ENCODE results near the gene CIITA.
A peak's percentile ranks its signal among the peaks of the same experiment; 100 is the strongest.
"Not testable (repeated sequence)": the region's sequence is repeated elsewhere in the genome, so short reads cannot be mapped to it uniquely, and the experiment has no call there.

Gene CIITA, protein sequence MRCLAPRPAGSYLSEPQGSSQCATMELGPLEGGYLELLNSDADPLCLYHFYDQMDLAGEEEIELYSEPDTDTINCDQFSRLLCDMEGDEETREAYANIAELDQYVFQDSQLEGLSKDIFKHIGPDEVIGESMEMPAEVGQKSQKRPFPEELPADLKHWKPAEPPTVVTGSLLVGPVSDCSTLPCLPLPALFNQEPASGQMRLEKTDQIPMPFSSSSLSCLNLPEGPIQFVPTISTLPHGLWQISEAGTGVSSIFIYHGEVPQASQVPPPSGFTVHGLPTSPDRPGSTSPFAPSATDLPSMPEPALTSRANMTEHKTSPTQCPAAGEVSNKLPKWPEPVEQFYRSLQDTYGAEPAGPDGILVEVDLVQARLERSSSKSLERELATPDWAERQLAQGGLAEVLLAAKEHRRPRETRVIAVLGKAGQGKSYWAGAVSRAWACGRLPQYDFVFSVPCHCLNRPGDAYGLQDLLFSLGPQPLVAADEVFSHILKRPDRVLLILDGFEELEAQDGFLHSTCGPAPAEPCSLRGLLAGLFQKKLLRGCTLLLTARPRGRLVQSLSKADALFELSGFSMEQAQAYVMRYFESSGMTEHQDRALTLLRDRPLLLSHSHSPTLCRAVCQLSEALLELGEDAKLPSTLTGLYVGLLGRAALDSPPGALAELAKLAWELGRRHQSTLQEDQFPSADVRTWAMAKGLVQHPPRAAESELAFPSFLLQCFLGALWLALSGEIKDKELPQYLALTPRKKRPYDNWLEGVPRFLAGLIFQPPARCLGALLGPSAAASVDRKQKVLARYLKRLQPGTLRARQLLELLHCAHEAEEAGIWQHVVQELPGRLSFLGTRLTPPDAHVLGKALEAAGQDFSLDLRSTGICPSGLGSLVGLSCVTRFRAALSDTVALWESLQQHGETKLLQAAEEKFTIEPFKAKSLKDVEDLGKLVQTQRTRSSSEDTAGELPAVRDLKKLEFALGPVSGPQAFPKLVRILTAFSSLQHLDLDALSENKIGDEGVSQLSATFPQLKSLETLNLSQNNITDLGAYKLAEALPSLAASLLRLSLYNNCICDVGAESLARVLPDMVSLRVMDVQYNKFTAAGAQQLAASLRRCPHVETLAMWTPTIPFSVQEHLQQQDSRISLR

GRCh38 chr16:10876799-10877341 lies at the start of gene CIITA:
CIITA (plus strand) TSS chr16:10877202; CDS start chr16:10877331, 129 bp downstream.
- no peak for DNase-seq

DNA sequence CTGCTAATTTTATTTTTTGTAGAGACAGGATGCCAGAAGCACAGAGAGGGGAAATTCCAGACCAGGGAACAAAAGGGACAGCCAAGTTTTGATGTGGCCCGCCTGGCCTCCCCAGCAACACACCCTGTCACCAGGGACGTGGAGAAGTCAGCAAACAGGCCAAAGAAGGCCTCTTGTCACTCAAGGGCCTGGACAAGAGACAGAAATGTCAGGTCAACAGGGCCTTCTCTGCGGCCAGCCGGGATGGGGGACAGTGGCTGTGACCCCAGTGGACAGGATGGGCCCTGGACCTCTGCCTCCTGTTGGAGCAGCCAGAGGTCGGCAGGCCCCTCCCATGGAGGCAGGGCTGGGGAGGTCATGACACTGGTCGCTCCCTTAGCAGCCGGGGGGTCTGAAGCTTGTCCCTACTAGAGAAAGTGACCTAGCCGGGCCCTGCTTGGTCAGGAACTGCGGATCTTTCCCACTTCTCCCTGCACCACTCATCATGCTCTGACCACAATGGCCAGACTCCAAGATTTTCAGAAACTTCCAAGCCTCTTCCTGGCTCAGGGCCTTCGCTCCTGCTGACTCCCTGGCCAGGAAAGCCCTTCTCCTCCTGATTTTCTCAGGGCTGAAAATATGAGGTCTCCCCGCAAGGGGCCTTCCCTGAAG lies 49.2 kb upstream of the CIITA start:
- peak; percentile 39 for DNase-seq

GRCh38 chr16:10828851-10829366 lies 48.1 kb upstream of the CIITA start:
- DNase-seq = peak; percentile 72

- DNase-seq = not testable (repeated sequence)
Observed at GRCh38 chr16:10829390-10830098, 47.5 kb upstream of the CIITA start.

DNA sequence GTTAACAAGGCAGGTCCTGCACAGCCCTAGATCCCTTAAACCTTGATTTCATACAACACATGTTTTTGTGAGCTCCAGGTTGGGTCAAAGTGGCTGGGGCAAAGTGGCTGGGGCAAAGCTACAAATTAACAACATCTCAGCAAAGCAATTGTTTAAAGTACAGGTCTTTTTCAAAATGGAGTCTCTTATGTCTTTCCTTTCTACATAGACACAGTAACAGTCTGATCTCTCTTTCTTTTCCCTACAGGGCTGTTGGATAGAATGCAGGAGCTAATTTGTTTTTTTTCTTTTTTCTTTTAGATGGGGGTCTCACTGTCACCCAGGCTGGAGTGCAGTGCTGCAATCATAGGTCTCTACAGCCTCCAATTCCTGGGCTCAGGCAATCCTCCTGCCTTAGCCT lies 46.8 kb upstream of the CIITA start:
- DNase-seq = not testable (repeated sequence)

GRCh38 chr16:10831894-10832886 lies 44.8 kb upstream of the CIITA start:
- DNase-seq = no peak

GRCh38 chr16:10833271-10833670 lies 43.7 kb upstream of the CIITA start:
- no peak for DNase-seq

- DNase-seq = no peak
Observed at GRCh38 chr16:10834130-10834529, 42.9 kb upstream of the CIITA start.

DNA sequence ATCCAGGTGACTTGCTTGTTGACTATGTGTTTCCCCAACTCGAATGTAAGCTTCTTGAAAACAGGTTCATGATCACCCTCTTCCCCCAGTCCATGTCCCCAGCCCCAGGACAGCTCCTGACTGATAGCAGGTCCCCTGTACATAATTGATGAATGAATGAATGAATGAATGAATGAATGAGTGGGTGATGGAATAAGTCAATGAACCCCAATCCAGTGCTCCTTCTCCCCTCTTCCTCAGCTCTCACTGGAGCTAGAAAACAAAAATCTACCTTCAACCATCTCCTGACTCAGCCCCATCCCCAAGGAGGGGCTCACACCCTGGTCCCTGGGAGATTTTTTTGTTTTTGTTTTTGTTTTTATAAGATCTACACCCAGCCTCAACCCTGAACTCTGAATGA lies 42.2 kb upstream of the CIITA start:
- DNase-seq = no peak

- DNase-seq = no peak
Observed at GRCh38 chr16:10835281-10835931, 41.6 kb upstream of the CIITA start.

DNA sequence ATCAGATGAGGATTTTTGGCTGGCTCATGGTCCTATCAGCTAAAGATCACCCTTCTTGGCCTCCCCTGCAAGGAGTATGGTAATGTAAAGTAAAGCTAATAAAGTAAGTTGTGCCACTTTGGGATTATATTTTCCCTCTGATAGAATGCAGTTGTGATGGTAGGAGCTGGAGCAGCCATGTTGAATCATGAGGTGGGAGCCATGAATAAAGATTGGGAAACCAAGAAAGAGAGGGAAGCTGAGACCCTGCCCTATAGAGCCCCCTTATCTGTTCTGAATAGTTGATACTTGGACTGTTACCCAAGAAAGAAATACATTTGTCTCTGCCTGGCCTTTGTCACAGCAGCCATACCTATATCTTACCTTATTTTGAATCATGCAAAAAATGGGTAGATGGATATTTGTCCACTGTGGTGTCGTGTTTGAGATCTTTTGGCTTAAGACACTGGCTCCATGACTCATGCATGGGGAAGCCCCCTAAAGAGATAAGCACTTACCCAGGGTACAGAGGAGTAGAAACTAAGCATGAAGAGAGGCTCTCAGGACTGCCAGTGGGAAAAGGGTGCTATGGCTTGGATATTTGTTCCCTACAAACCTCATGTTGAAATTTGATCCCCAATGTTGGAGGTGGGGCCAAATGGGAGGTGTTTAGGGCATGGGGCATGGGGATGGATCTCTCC lies 40.7 kb upstream of the CIITA start:
- DNase-seq = no peak

DNA sequence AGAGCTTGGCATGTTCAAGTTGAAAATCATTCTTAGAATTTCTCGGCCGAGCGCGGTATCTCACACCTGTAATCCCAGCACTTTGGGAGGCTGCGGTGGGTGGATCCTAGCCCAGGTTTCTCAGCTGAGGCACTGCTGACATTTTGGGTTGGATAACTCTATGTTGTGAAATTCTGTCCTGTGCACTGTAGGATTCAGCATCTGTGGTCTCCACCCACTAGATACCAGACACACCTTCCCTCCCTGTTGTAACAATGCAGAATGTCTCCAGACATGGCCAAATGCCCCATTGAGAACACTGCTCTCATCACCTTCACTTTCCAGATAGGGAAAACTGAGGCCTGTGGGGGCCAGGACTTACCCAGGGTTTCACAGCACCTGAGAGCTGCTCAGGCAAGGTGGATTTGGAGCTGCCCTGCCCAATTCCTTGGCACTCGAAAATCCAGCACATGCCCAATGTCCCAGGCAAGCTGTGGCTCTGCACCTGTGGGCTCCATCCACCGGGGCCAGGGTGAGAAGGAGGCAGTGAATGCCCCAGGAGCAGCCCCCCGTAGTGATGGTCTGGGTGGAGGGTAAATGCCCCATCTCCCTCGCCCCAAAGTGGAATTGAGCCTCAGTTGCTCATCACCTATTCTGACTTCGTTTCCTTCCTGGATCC lies 38.3 kb upstream of the CIITA start:
- no peak for DNase-seq

GRCh38 chr16:10839279-10839666 lies 37.7 kb upstream of the CIITA start:
- DNase-seq = no peak

DNA sequence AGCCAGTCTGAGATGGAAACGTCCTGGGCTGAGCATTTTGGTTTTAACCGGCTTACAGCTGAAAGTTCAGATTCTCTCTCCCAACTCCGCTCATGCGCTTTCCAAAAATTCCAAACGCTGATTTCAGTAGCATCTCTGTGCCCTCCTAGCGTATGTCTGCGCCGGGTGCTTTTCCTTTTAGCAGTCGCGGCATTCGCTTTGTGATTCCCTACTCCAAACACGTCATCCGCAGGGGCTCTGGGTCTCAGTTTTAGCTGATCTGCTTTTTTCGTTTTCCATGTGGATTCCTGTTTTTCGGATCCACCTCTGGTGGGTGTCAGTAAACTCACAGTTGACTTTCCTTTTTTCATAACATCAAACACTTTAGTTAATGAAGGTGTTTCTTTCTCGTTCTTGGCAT lies 36.3 kb upstream of the CIITA start:
- no peak for DNase-seq

- DNase-seq = no peak
Observed at GRCh38 chr16:10846213-10846998, 30.6 kb upstream of the CIITA start.

GRCh38 chr16:10847176-10847575 lies 29.8 kb upstream of the CIITA start:
- DNase-seq = no peak

DNA sequence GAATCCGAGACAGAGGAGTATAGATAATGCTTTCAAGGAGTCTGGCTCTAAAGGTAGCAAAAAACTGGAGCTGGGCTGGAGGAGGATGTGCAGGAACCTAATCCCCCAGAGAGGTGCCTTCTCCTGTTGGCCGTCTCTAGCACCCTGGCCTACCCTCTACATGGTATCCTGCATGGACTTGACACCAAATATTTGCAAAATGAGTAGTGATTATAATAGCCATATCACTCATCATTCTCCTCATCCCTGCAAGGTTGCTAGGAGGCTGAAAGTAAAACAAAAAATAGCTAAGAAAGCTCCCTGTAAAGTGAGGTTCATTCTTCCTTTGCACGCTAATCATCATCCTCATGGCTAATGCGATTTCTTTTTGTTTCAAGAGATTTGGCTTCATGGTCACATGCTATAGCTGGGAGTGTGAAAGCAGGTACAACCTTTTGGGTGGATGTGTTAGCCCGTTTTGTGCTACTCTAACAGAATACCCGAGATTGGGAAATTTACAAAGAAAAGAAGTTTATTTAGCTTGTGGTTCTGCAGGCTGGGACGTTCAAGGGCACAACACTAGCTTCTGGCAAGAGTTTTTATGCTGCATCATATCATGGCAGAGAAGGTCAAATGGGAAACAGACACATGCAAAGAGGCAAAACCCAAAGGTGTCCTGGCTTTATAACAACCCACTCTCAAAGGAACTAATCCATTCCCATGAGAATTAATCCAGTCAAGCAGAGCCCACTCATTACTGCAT lies 27.1 kb upstream of the CIITA start:
- DNase-seq = no peak
